NCI-H1048 (cell line): ENCODE results near the gene REXO1.
A peak's percentile ranks its signal among the peaks of the same experiment; 100 is the strongest.

ENCODE experiments used
- DNase-seq: peaks from one replicate; lab custom pipeline; 2025; lab: John Stamatoyannopoulos, UW

Gene REXO1

GRCh38 chr19:1860821-1861598 lies 12.7 kb upstream of the REXO1 start:
- DNase-seq = no peak

DNA sequence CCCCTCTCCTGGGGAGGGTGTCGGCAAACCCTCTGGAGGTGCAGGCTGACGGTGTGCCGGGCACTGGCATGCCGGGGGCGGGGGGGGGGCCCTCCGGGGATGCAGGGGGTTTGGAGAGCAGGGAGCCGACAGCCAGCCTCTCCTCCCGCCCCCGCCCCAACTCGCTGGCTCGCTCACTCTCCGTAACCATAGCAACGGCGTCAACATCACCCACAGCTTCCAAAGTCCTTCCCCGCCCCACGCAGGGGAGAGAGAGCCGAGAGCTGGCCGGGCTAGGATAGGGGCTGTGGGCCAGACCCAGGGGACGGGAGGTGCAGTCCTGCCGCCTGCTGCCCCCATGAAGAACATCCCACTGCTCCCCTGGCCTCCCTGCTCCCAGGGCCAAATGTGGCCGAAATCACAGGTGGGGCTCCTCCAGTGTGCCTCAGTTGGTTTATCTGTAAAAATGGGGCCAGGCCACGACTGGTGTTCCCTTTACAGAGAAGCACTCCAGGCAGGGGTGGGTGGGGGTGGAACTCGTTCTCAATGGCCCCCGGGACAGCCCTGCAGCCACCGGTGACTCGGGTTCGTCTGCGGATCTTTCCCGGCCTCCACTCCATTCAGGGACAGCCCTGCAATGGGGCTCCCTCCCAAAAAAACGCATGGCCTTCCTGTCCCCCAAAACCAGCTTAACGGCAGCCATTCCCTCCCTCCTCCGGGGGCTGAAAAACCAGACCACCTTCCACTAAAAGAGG lies 11.9 kb upstream of the REXO1 start:
- no peak for DNase-seq

DNA sequence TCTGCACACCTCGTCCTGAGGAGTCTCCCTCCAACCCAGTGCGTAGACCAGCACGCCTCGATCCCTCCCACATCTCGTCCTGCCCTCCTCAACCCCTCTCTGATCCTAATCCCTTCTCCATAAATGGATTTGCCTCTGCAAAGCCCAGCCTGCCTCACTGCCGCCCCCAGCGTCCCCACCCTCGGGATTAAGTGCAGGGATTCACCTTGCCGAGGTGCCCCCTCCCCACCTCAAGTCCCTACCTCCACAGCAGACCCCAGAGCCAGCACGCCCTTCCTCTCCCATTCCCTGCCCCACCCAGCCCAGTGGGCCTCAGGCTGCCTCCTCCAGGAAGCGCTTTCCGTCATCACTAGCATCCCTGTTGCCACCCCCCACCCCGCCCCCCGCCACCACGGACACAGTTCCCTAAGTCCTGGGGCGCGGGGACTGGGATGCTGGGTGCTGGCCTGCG lies 11.1 kb upstream of the REXO1 start:
- DNase-seq = no peak

GRCh38 chr19:1858412-1859081 lies 10.3 kb upstream of the REXO1 start:
- no peak for DNase-seq

GRCh38 chr19:1857648-1858326 lies 9.5 kb upstream of the REXO1 start:
- no peak for DNase-seq

DNA sequence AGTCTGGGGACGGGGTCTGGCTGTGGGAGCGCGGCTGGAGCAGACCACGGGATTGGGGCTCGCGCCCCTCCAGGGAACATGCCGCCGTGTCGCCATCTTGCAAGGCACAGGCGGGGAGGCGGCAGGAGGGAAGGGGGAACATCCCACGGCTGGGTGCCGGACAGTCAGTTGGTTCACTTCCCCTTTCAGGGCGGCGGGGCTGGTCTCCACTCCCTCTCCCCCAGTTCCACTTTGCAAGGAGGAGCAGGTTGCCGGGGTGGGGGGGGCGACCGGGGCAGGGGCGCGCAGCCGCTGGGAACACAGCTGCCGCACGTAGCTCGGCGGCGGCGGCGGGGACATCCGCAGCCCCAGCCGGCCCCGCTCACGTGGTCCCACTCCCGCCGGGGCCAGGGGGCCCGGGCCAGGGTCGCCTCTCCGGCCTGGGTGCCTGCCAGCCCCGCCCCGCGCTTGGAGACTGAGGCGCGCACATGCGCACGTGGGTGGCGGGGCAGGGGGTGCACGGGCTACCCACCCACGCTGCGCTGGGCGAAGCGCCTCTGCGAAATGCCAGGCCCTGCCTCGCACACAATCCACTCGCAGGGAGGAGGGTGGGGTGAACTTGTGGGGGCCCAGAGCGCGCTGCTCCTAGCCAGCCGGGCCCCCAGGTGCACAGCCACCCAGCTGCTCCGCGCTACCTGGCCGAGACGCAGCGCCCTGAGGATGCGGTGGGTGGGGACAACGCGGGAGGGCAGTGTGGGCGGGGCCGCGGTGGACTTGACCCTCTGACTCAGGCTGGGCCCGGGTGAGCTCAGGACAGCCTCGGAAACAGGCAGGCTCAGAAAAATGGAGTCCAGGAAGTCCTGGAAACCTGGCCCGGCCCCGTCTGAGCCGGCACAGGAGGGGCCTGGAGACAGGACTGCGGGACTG lies 8.7 kb upstream of the REXO1 start:
- no peak for DNase-seq

GRCh38 chr19:1856345-1856697 lies 8.0 kb upstream of the REXO1 start:
- DNase-seq = no peak

- DNase-seq = no peak
Measured at GRCh38 chr19:1855828-1856255, 7.6 kb upstream of the REXO1 start.

DNA sequence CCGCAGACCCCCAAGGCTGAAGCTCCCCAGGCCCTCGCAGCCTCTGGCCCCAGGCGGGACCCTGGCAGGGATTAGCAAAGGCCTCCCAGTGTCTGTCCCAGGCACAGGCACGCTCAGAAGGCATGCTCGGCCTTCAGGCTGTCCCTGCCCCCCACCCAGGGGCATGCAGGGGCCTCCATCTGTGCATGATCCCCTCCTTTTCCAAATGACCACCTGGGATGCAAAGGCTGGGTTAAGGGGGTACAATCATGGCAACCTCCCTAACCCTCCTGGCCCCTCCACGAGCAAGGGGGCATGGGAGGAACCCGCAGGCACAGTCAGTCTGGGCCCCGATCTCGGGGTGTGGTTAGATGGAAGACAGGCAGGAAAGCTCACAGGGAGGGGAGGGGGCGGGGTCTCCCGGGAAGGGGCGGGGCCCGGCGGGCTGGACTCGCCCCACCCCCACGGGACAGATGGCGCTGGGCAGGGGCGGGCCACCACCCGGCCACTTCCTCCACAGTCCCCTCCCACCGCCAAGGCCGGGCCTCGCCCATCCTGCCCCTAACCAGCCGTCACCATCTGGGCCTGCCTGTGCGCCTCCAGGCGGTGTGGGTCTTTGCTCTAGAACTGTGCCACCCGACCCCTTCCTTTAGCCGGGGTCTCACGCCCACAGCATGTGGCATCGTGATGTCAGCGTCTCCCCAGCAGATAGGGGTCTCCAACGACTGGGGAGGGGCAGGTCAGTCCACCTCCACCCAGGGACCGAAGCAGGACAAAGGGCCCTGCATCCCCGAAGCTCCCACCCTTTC lies 7.0 kb upstream of the REXO1 start:
- DNase-seq = no peak

- no peak for DNase-seq
Measured at GRCh38 chr19:1854542-1855039, 6.3 kb upstream of the REXO1 start.

GRCh38 chr19:1854039-1854541 lies 5.8 kb upstream of the REXO1 start:
- DNase-seq = no peak

DNA sequence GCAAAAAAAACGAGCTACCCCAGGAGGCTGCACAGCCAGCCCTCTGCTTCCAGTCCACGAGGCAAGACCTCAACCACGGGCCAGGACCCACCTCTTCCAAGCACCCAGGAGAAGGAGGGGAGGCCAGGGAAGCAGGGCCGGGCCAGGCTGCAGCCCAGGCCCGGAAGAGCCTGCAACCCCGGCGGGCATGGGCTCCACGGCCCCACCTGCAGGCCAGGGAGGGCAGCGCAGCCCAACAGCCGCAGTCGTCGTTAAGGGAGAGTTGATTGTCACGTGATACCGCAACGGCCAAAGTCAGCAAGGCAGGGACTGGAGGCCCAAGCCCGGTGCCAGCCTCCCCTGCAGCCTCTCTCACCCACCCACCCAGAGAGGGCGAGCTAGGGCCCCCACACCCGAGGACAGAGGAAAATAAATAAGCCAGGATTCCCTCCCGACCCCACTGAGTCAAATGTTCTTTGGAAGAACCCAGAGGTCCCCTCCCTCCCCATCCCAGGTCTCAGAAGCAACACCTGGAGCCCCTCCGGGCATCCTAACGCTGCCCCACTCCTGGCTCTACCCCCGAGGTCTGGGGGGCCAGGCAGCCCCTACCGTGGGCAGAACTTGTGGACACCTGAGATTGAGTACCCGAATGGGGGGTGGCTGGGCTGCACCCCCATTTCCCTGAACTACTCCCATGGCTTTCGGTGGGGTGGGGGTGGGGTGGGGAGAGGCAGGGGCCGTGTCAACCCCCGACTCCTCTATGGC lies 5.2 kb upstream of the REXO1 start:
- peak; percentile 79 for DNase-seq

- DNase-seq = no peak
Measured at GRCh38 chr19:1852581-1853128, 4.4 kb upstream of the REXO1 start.

GRCh38 chr19:1851654-1852580 lies 3.6 kb upstream of the REXO1 start:
- no peak for DNase-seq

- no peak for DNase-seq
Measured at GRCh38 chr19:1850809-1851653, 2.7 kb upstream of the REXO1 start.

DNA sequence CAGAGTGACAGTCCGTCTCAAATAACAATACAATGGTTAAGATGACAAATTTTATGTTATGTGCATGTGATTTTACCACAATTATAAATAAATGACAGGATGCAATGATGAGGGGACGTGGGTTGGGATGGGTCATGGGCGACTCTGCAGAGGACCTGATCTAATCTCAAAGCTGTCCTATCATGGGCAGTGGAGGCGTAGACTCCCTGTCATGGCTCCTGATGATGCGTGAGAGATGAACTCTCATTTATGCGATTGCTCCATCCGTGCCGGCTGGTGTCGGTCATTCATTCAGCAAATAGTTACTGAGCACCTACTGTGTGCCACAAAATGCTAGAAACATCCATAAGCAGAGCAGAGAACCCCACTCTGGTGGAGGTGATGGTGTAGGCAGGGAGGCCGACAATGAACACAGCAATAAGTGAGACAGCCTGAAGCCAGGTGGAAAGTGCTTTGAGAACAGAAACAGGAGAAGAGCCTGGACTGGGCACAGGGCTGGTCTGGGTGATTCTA lies 1.7 kb upstream of the REXO1 start:
- DNase-seq = no peak

GRCh38 chr19:1849132-1849474 lies 820 bp upstream of the REXO1 start:
- DNase-seq = no peak
